Ramos (cell line): ENCODE results near the gene CMKLR1.

Experiments used
- in situ Hi-C: fragments of 300-500 bp; cut with MboI; formaldehyde crosslinking; loops from one replicate; pipeline ENCODE4 v1.14.3; 2022; ENCODE audit warnings: low sequenced_read_pairs; ENCODE audit not compliant: unreplicated experiment

The CMKLR1 gene

GRCh38 chr12:108317308-108318234 lies 21.5 kb downstream of the CMKLR1 start:
- in situ Hi-C loops: no loop called here

- in situ Hi-C loops: no loop called here
These were observed 22.7 kb downstream of the CMKLR1 start for GRCh38 chr12:108316176-108317086.

- in situ Hi-C loops: no loop called here
These were observed 23.5 kb downstream of the CMKLR1 start for GRCh38 chr12:108315486-108316105.

- in situ Hi-C loops: no loop called here
These were observed 25.3 kb downstream of the CMKLR1 start for GRCh38 chr12:108313606-108314351.

- in situ Hi-C loops: no loop called here
These were observed 25.9 kb downstream of the CMKLR1 start for GRCh38 chr12:108313241-108313605.

- in situ Hi-C loops: no loop called here
These were observed 26.4 kb downstream of the CMKLR1 start for GRCh38 chr12:108312693-108313189.

GRCh38 chr12:108312073-108312659 lies 26.9 kb downstream of the CMKLR1 start:
- in situ Hi-C loops: no loop called here

- in situ Hi-C loops: no loop called here
These were observed 27.5 kb downstream of the CMKLR1 start for GRCh38 chr12:108311605-108312004.

GRCh38 chr12:108310489-108310888 lies 28.6 kb downstream of the CMKLR1 start:
- in situ Hi-C loops: no loop called here

GRCh38 chr12:108309674-108310312 lies 29.3 kb downstream of the CMKLR1 start:
- in situ Hi-C loops: no loop called here

GRCh38 chr12:108308395-108309085 lies 30.6 kb downstream of the CMKLR1 start:
- in situ Hi-C loops: no loop called here

- in situ Hi-C loops: no loop called here
These were observed 32.1 kb downstream of the CMKLR1 start for GRCh38 chr12:108307006-108307405.

- in situ Hi-C loops: no loop called here
These were observed 32.6 kb downstream of the CMKLR1 start for GRCh38 chr12:108306506-108306905.

- in situ Hi-C loops: no loop called here
These were observed 33.1 kb downstream of the CMKLR1 start for GRCh38 chr12:108305991-108306501.

GRCh38 chr12:108305520-108305919 lies 33.6 kb downstream of the CMKLR1 start:
- in situ Hi-C loops: no loop called here

- in situ Hi-C loops: no loop called here
These were observed 34.5 kb downstream of the CMKLR1 start for GRCh38 chr12:108304633-108305032.

GRCh38 chr12:108303703-108304102 lies 35.4 kb downstream of the CMKLR1 start:
- in situ Hi-C loops: no loop called here
